Upper lobe of right lung (tissue), 1 donor: ENCODE measurements around the gene OR1E2. TPM values are rescaled to one million over a fixed set of nuclear protein-coding genes. Genes with fewer than 3 reads are reported as not detected.
A peak's percentile ranks its signal among the peaks of the same experiment; 100 is the strongest.
"Not testable (repeated sequence)": the region's sequence is repeated elsewhere in the genome, so short reads cannot be mapped to it uniquely, and the experiment has no call there.

Experiments
- ATAC-seq: fragments of 200-7000 bp; cut with Tn5 transposase; one replicate; pipeline ENCODE4 v1.9.1; 2020; ENCODE audit warnings: mild to moderate bottlenecking, moderate library complexity
- DNase-seq: peaks from one replicate; pipeline ENCODE4 v3.0.0-alpha.2; 2020
- H3K27ac ChIP-seq: fragments of 200-600 bp; one replicate; pipeline ENCODE4 v1.8.0; 2022
- H3K27me3 ChIP-seq: fragments of 200-600 bp; one replicate; pipeline ENCODE4 v1.8.0; 2022; ENCODE audit warnings: mild to moderate bottlenecking
- H3K36me3 ChIP-seq: fragments of 200-600 bp; one replicate; pipeline ENCODE4 v1.8.0; 2022
- H3K4me1 ChIP-seq: fragments of 200-600 bp; one replicate; pipeline ENCODE4 v1.8.0; 2022
- H3K4me3 ChIP-seq: fragments of 200-600 bp; one replicate; pipeline ENCODE4 v1.8.0; 2022; ENCODE audit warnings: mild to moderate bottlenecking
- H3K9me3 ChIP-seq: fragments of 200-600 bp; one replicate; pipeline ENCODE4 v1.8.0; 2022
- CTCF ChIP-seq: fragments of 200-600 bp; IDR thresholded peaks from one replicate; pipeline ENCODE4 v1.8.0; 2022; ENCODE audit warnings: antibody characterized with exemption
- intact Hi-C: fragments of 100-400 bp; cut with DNase I; formaldehyde crosslinking; loops from one replicate; pipeline ENCODE4 v1.11.0; 2022
- total RNA-seq: library from RNA; stranded (reverse); fragmentation: NEBNext Ultra II Directional; extraction: Animal tissue kit (Norgen Biotek cat#: 25700); gene quantifications from one replicate; pipeline ENCODE4 v1.2.1, GENCODE V29; 2021
- donor health status: DM: no; HTN: yes; CAD: no; lungs with severe emphysema.

OR1E2 gene
- total RNA-seq, 1 donor from 2014 or later, result not detected

GRCh38 chr17:3447625-3448024 is 14.0 kb upstream of the OR1E2 start:
- intact Hi-C loops, result no loop called here
- ATAC-seq (peak; percentile 46), DNase-seq (no peak)
- Histone ChIP-seq H3K27me3 (no peaks in the 10 kb centered on the region), H3K36me3 (no peaks in the 10 kb centered on the region), H3K27ac (no peak overlapping the region), H3K4me1 (no peaks in the 10 kb centered on the region), H3K4me3 (no peak overlapping the region), H3K9me3 (no peaks in the 10 kb centered on the region)
- no peak for TF ChIP-seq CTCF

GRCh38 chr17:3440451-3440850 is 6.8 kb upstream of the OR1E2 start:
- TF ChIP-seq CTCF, result no peak
- no peaks in the 10 kb centered on the region for H3K27me3 ChIP-seq
- no peaks in the 10 kb centered on the region for H3K9me3 ChIP-seq
- H3K36me3 ChIP-seq, result no peaks in the 10 kb centered on the region
- DNase-seq (no peak), ATAC-seq (no peak)
- no peak overlapping the region for H3K27ac ChIP-seq
- intact Hi-C loops, result no loop called here
- H3K4me1 ChIP-seq, result no peaks in the 10 kb centered on the region
- H3K4me3 ChIP-seq, result no peak overlapping the region

GRCh38 chr17:3438368-3438767 is 4.7 kb upstream of the OR1E2 start:
- no peaks in the 10 kb centered on the region for H3K4me1 ChIP-seq
- no peaks in the 10 kb centered on the region for H3K27me3 ChIP-seq
- no peak overlapping the region for H3K4me3 ChIP-seq
- ATAC-seq (no peak), DNase-seq (no peak)
- no peak for TF ChIP-seq CTCF
- no peaks in the 10 kb centered on the region for H3K36me3 ChIP-seq
- H3K9me3 ChIP-seq, result no peaks in the 10 kb centered on the region
- no peak overlapping the region for H3K27ac ChIP-seq
- intact Hi-C loops, result no loop called here

- H3K27ac ChIP-seq, H3K36me3 ChIP-seq, H3K27me3 ChIP-seq, H3K4me1 ChIP-seq, H3K9me3 ChIP-seq, intact Hi-C loops, H3K4me3 ChIP-seq: not testable (repeated sequence)
- ATAC-seq, result peak; percentile 91
- DNase-seq, result peak; percentile 67
Observed at GRCh38 chr17:3433215-3433614, 426 bp downstream of the OR1E2 start.

GRCh38 chr17:3418222-3418621 is 15.4 kb downstream of the OR1E2 start:
- DNase-seq (no peak), ATAC-seq (no peak)
- no peak overlapping the region for H3K4me3 ChIP-seq
- no peaks in the 10 kb centered on the region for H3K27me3 ChIP-seq
- intact Hi-C loops, result no loop called here
- H3K9me3 ChIP-seq, result no peaks in the 10 kb centered on the region
- no peaks in the 10 kb centered on the region for H3K4me1 ChIP-seq
- no peak for TF ChIP-seq CTCF
- no peaks in the 10 kb centered on the region for H3K36me3 ChIP-seq
- H3K27ac ChIP-seq, result no peak overlapping the region

- no peaks in the 10 kb centered on the region for H3K4me1 ChIP-seq
- no peak for TF ChIP-seq CTCF
- no peak overlapping the region for H3K27ac ChIP-seq
- ATAC-seq (no peak), DNase-seq (no peak)
- no peak overlapping the region for H3K4me3 ChIP-seq
- no peaks in the 10 kb centered on the region for H3K9me3 ChIP-seq
- no peaks in the 10 kb centered on the region for H3K36me3 ChIP-seq
- no peaks in the 10 kb centered on the region for H3K27me3 ChIP-seq
- intact Hi-C loops, result no loop called here
Observed at GRCh38 chr17:3415610-3416009, 18.0 kb downstream of the OR1E2 start.

GRCh38 chr17:3412216-3412615 is 21.4 kb downstream of the OR1E2 start:
- H3K4me1 ChIP-seq, H3K27me3 ChIP-seq, H3K9me3 ChIP-seq, H3K36me3 ChIP-seq, H3K27ac ChIP-seq, intact Hi-C loops, ATAC-seq, H3K4me3 ChIP-seq, DNase-seq: not testable (repeated sequence)
